Fibroblast of mammary gland (primary cell): ENCODE data around the gene PHRF1.

ENCODE experiments used
- DNase-seq: peaks from one replicate; pipeline ENCODE4 v3.0.0-alpha.2; 2010; ENCODE audit warnings: low read depth
- H3K4me3 ChIP-seq: 2 replicates; pipeline ENCODE4 v1.5.1; 2011; ENCODE audit warnings: low read depth, mild to moderate bottlenecking, low read length, moderate library complexity; ENCODE audit not compliant: control insufficient read depth
- TF ChIP-seq, protein P1 (sequence below): conservative IDR thresholded peaks from 2 replicates; pipeline ENCODE4 v1.5.1; 2011; ENCODE audit warnings: low read depth, low read length, inconsistent platforms; ENCODE audit not compliant: control insufficient read depth, insufficient read depth

Gene PHRF1

DNA sequence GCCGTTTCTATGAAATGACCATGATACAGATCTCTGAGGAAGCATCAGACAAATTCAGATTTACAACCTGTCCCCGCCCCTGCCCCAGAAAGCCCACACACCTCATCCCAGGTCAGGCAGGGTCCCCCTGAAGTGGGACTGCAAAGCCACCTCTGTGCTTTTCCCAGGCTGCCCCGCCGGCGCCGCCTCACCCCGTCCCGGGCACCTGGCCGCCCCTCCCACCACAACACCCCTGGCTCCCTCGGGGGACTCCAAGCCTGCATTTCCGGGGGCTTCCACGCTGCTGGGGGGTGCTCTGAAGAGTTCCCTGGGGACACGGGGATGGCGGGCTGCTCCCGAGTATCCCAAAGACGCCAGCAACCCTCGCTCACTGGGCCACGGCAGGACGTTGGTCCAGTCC lies 84.0 kb downstream of the PHRF1 start:
- TF ChIP-seq, protein P1, sequence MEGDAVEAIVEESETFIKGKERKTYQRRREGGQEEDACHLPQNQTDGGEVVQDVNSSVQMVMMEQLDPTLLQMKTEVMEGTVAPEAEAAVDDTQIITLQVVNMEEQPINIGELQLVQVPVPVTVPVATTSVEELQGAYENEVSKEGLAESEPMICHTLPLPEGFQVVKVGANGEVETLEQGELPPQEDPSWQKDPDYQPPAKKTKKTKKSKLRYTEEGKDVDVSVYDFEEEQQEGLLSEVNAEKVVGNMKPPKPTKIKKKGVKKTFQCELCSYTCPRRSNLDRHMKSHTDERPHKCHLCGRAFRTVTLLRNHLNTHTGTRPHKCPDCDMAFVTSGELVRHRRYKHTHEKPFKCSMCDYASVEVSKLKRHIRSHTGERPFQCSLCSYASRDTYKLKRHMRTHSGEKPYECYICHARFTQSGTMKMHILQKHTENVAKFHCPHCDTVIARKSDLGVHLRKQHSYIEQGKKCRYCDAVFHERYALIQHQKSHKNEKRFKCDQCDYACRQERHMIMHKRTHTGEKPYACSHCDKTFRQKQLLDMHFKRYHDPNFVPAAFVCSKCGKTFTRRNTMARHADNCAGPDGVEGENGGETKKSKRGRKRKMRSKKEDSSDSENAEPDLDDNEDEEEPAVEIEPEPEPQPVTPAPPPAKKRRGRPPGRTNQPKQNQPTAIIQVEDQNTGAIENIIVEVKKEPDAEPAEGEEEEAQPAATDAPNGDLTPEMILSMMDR = no peak
- no peak overlapping the region for H3K4me3 ChIP-seq
- DNase-seq = no peak

DNA sequence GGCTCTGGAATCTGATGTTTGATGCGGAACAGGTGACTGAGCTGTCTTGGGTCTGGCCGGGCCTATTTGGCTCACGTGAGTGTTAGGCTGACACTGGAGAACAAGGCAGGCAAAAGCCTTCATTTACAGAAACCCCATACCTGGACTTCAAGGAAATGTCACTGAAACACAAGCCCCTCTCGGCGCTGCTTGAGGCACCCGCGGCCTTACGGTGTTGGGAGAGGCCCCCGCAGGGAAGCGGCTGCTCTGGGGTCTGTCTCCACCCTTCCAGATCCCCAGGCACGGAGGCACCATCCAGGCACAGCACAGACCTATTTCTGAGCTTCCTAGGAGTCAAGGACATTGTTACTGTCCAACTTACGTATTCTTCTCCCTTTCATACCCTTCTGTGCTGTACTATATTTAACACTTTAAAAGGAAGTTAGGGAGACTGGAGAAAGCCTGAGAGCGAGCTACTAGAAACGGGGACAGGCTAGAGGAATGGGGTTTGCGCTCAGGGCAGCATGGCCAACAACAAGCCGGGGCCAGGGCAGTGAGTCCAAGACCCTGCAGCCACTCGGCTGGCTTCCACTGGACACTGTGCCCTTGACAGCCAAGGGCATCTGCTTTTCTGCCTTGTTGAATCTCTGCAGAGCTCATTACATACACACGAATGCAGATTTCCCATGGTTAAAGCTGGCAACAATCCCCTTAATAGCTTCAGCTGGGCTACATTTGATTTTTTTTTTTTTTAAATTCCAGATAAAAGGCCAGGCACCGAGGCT lies 84.6 kb downstream of the PHRF1 start:
- no peak overlapping the region for H3K4me3 ChIP-seq
- no peak for DNase-seq
- TF ChIP-seq, protein P1 = no peak
